H9 (cell line): ENCODE results near the gene LST1. TPM values are rescaled to one million over a fixed set of nuclear protein-coding genes. Genes with fewer than 3 reads are reported as not detected.

Experiments used
- DNase-seq: peaks from one replicate; pipeline ENCODE4 v3.0.0-alpha.2; 2017
- H2AFZ ChIP-seq: one replicate; pipeline ENCODE4 v1.6.1; 2013; ENCODE audit warnings: mild to moderate bottlenecking, low read length, control low read depth, moderate library complexity
- H2AK5ac ChIP-seq: 2 replicates; pipeline ENCODE4 v1.6.1; 2013; ENCODE audit warnings: low read length, control low read depth, mixed read lengths; ENCODE audit not compliant: insufficient read length
- H2BK120ac ChIP-seq: one replicate; pipeline ENCODE4 v1.6.1; 2013; ENCODE audit warnings: low read depth, mild to moderate bottlenecking, low read length, control low read depth, inconsistent platforms; ENCODE audit not compliant: poor library complexity, severe bottlenecking
- H2BK12ac ChIP-seq: 2 replicates; pipeline ENCODE4 v1.6.1; 2013; ENCODE audit warnings: low read length, control low read depth, mixed read lengths, low read depth; ENCODE audit not compliant: insufficient read length
- H2BK15ac ChIP-seq: 2 replicates; pipeline ENCODE4 v1.6.1; 2013; ENCODE audit warnings: low read depth, low read length, control low read depth
- H2BK20ac ChIP-seq: one replicate; pipeline ENCODE4 v1.6.1; 2013; ENCODE audit warnings: low read depth, mild to moderate bottlenecking, low read length, control low read depth, inconsistent platforms; ENCODE audit not compliant: poor library complexity, severe bottlenecking
- H2BK5ac ChIP-seq: 2 replicates; pipeline ENCODE4 v1.6.1; 2013; ENCODE audit warnings: low read length, control low read depth, mixed read lengths; ENCODE audit not compliant: insufficient read length
- H3K14ac ChIP-seq: 2 replicates; pipeline ENCODE4 v1.6.1; 2013; ENCODE audit warnings: low read length, control low read depth; ENCODE audit not compliant: insufficient read depth
- H3K18ac ChIP-seq: 2 replicates; pipeline ENCODE4 v1.6.1; 2013; ENCODE audit warnings: low read depth, mild to moderate bottlenecking, mixed read lengths, low read length, control low read depth; ENCODE audit not compliant: insufficient read length
- H3K23ac ChIP-seq: 2 replicates; pipeline ENCODE4 v1.6.1; 2013; ENCODE audit warnings: low read length, control low read depth, mixed read lengths, low read depth; ENCODE audit not compliant: insufficient read length
- H3K23me2 ChIP-seq: 2 replicates; pipeline ENCODE4 v1.6.1; 2013; ENCODE audit warnings: low read depth, mild to moderate bottlenecking, mixed read lengths, low read length, control low read depth; ENCODE audit not compliant: insufficient read length, poor library complexity, severe bottlenecking
- H3K27ac ChIP-seq: 2 replicates; pipeline ENCODE4 v1.5.1; 2013; ENCODE audit warnings: low read length, control low read depth, mixed read lengths, low read depth; ENCODE audit not compliant: insufficient read length
- H3K27me3 ChIP-seq: 2 replicates; pipeline ENCODE4 v1.6.1; 2013; ENCODE audit warnings: low read length, control low read depth, inconsistent platforms; ENCODE audit not compliant: insufficient read depth
- H3K4ac ChIP-seq: 2 replicates; pipeline ENCODE4 v1.6.1; 2013; ENCODE audit warnings: low read depth, mild to moderate bottlenecking, control low read depth, inconsistent platforms, low read length, moderate library complexity
- H3K4me1 ChIP-seq: 2 replicates; pipeline ENCODE4 v1.6.1; 2013; ENCODE audit warnings: low read length, control low read depth, inconsistent platforms; ENCODE audit not compliant: insufficient read depth
- H3K4me2 ChIP-seq: 2 replicates; pipeline ENCODE4 v1.6.1; 2013; ENCODE audit warnings: low read length, control low read depth, mixed read lengths; ENCODE audit not compliant: insufficient read length, insufficient read depth
- H3K56ac ChIP-seq: 2 replicates; pipeline ENCODE4 v1.6.1; 2013; ENCODE audit warnings: low read depth, mild to moderate bottlenecking, mixed read lengths, low read length, control low read depth; ENCODE audit not compliant: insufficient read length
- H3K79me1 ChIP-seq: 2 replicates; pipeline ENCODE4 v1.6.1; 2013; ENCODE audit warnings: low read depth, mild to moderate bottlenecking, moderate library complexity, low read length, control low read depth, inconsistent platforms; ENCODE audit not compliant: insufficient read depth, poor library complexity, severe bottlenecking
- H3K79me2 ChIP-seq: 2 replicates; pipeline ENCODE4 v1.6.1; 2013; ENCODE audit warnings: low read length, control low read depth, inconsistent platforms; ENCODE audit not compliant: insufficient read depth
- H3K9ac ChIP-seq: 2 replicates; pipeline ENCODE4 v1.6.1; 2013; ENCODE audit warnings: low read length, control low read depth, mixed read lengths; ENCODE audit not compliant: insufficient read length; ENCODE audit errors: extremely low read depth
- H3K9me3 ChIP-seq: one replicate; pipeline ENCODE4 v1.6.1; 2013; ENCODE audit warnings: low read depth, low read length, inconsistent platforms; ENCODE audit not compliant: control insufficient read depth
- H3T11ph ChIP-seq: one replicate; pipeline ENCODE4 v1.6.1; 2013; ENCODE audit warnings: mild to moderate bottlenecking, low read length, control low read depth, inconsistent platforms
- H4K20me1 ChIP-seq: one replicate; pipeline ENCODE4 v1.6.1; 2013; ENCODE audit not compliant: control insufficient read depth, insufficient read length, insufficient read depth
- H4K5ac ChIP-seq: 2 replicates; pipeline ENCODE4 v1.6.1; 2013; ENCODE audit warnings: low read depth, mild to moderate bottlenecking, mixed read lengths, low read length, control low read depth; ENCODE audit not compliant: insufficient read length
- H4K8ac ChIP-seq: replicated peaks from 2 replicates; pipeline ENCODE4 v1.6.1; 2013; ENCODE audit warnings: low read length, control low read depth, mixed read lengths, low read depth; ENCODE audit not compliant: insufficient read length
- H4K91ac ChIP-seq: 2 replicates; pipeline ENCODE4 v1.6.1; 2013; ENCODE audit warnings: low read depth, mild to moderate bottlenecking, moderate library complexity, mixed read lengths, low read length, control low read depth; ENCODE audit not compliant: insufficient read length
- H3K27ac Mint-ChIP-seq, 3 experiments: 2 replicates in 2 of 3; 3 replicates in 1 of 3; pipeline ENCODE4 v1.8.0; 2020 to 2021; ENCODE audit warnings: mixed read lengths in 3 of 3, mild to moderate bottlenecking in 1 of 3, moderate library complexity in 1 of 3
- H3K27me3 Mint-ChIP-seq: 2 replicates; pipeline ENCODE4 v1.8.0; 2021; ENCODE audit warnings: low read depth, mild to moderate bottlenecking, moderate library complexity, mixed read lengths
- H3K36me3 Mint-ChIP-seq, 3 experiments: 2 replicates in 2 of 3; 3 replicates in 1 of 3; pipeline ENCODE4 v1.8.0; 2020 to 2021; ENCODE audit warnings: low read depth in 3 of 3, mixed read lengths in 3 of 3; ENCODE audit not compliant: insufficient read depth in 1 of 3
- H3K4me1 Mint-ChIP-seq, 2 experiments: 2 replicates each; pipeline ENCODE4 v1.8.0; 2020; ENCODE audit warnings: mixed read lengths in 2 of 2
- H3K4me3 Mint-ChIP-seq, 2 experiments: 2 replicates in 1 of 2; 3 replicates in 1 of 2; pipeline ENCODE4 v1.8.0; 2020 to 2021; ENCODE audit warnings: mild to moderate bottlenecking in 2 of 2, mixed read lengths in 2 of 2, moderate library complexity in 1 of 2
- H3K9me3 Mint-ChIP-seq, 2 experiments: 2 replicates in 1 of 2; 3 replicates in 1 of 2; pipeline ENCODE4 v1.8.0; 2020; ENCODE audit warnings: mild to moderate bottlenecking in 2 of 2, mixed read lengths in 2 of 2, moderate library complexity in 1 of 2
- WGBS: extraction: QIAGEN DNeasy Blood & Tissue Kit; methylation state at CpG from one replicate; pipeline ENCODE4 v1.1.7; 2013; ENCODE audit warnings: missing lambda C conversion rate, low lambda C conversion rate, mixed read lengths; ENCODE audit not compliant: insufficient read length; ENCODE audit errors: extremely low coverage; 5-methylcytosine and 5-hydroxymethylcytosine counted together
- total RNA-seq: library from RNA; stranded (reverse); gene quantifications from 2 replicates; pipeline ENCODE4 v1.2.1, GENCODE V29; 2021
- TF ChIP-seq, protein P1 (sequence below): fragments of 200-600 bp; sonication (generic); conservative IDR thresholded peaks from 3 replicates; pipeline ENCODE4 v1.8.0; 2021; ENCODE audit warnings: antibody characterized with exemption, mild to moderate bottlenecking

LST1 gene
- total RNA-seq, 1 experiment from 2014 or later: not detected

DNA sequence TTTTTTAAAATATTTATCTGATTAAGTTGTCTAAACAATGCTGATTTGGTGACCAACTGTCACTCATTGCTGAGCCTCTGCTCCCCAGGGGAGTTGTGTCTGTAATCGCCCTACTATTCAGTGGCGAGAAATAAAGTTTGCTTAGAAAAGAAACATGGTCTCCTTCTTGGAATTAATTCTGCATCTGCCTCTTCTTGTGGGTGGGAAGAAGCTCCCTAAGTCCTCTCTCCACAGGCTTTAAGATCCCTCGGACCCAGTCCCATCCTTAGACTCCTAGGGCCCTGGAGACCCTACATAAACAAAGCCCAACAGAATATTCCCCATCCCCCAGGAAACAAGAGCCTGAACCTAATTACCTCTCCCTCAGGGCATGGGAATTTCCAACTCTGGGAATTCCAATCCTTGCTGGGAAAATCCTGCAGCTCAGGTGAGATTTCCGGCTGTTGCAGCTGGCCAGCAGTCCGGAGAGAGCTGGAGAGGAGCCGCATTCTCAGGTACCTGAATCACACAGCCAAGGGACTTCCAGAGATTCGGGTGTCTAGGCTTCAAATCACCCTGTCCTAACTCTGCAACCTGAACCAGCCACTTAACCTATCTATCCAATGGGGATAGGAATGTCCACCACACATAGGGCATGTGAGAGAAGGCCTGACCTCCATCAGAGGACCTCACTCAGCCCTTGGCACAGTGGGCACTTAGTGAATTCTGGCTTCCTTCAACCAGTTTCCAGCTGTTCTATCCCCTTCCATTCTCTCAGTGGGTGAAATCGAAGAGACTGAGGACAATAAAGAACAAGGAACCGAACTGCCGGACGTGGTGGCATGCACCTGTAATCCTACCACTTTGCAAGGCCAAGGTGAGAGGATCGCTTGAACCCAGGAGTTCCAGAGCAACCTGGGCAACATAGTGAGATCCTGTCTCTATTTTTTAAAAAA lies 7.6 kb upstream of the LST1 start:
- H2BK20ac ChIP-seq: no peak overlapping the region
- H4K91ac ChIP-seq: no peak overlapping the region
- Mint-ChIP-seq H3K36me3 (no peaks in the 10 kb centered on the region), H3K9me3 (no peaks in the 10 kb centered on the region; a peak in 2 of 5 replicates), H3K27ac (peak overlapping the region in 1 of 3 experiments; percentile 73; a peak in 1 of 7 replicates), H3K4me3 (no peak overlapping the region), H3K4me1 (peaks cover 37 to 41% of the 10 kb centered on the region in 2 experiments), H3K27me3 (peaks cover 45% of the 10 kb centered on the region)
- TF ChIP-seq, protein P1, sequence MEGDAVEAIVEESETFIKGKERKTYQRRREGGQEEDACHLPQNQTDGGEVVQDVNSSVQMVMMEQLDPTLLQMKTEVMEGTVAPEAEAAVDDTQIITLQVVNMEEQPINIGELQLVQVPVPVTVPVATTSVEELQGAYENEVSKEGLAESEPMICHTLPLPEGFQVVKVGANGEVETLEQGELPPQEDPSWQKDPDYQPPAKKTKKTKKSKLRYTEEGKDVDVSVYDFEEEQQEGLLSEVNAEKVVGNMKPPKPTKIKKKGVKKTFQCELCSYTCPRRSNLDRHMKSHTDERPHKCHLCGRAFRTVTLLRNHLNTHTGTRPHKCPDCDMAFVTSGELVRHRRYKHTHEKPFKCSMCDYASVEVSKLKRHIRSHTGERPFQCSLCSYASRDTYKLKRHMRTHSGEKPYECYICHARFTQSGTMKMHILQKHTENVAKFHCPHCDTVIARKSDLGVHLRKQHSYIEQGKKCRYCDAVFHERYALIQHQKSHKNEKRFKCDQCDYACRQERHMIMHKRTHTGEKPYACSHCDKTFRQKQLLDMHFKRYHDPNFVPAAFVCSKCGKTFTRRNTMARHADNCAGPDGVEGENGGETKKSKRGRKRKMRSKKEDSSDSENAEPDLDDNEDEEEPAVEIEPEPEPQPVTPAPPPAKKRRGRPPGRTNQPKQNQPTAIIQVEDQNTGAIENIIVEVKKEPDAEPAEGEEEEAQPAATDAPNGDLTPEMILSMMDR: no peak
- H3T11ph ChIP-seq: no peak overlapping the region
- no peak overlapping the region for H3K56ac ChIP-seq
- no peak overlapping the region for H2AK5ac ChIP-seq
- no peak overlapping the region for H2BK5ac ChIP-seq
- H3K4me1 ChIP-seq: peaks cover 2% of the 10 kb centered on the region; the same call in 1 of the 2 replicates
- H3K79me2 ChIP-seq: no peaks in the 10 kb centered on the region
- H3K27ac ChIP-seq: no peak overlapping the region
- H2BK12ac ChIP-seq: no peak overlapping the region
- H3K23ac ChIP-seq: no peak overlapping the region
- peak; percentile 83 for DNase-seq
- H3K14ac ChIP-seq: no peak overlapping the region; the same call in 1 of the 2 replicates
- no peak overlapping the region for H3K4ac ChIP-seq
- H3K23me2 ChIP-seq: peaks cover 11% of the 10 kb centered on the region
- no peak overlapping the region for H2BK120ac ChIP-seq
- no peak overlapping the region for H4K5ac ChIP-seq
- H3K79me1 ChIP-seq: no peaks in the 10 kb centered on the region
- H4K20me1 ChIP-seq: no peaks in the 10 kb centered on the region
- H3K27me3 ChIP-seq: no peaks in the 10 kb centered on the region
- H3K9ac ChIP-seq: no peak overlapping the region
- no peaks in the 10 kb centered on the region for H3K9me3 ChIP-seq
- peak overlapping the region; percentile 25 for H3K18ac ChIP-seq
- H2BK15ac ChIP-seq: no peak overlapping the region
- WGBS: no CpG with 5 or more reads among the region's 12 CpGs
- no peak overlapping the region for H4K8ac ChIP-seq
- no peak overlapping the region for H2AFZ ChIP-seq
- H3K4me2 ChIP-seq: no peak overlapping the region
